Activated T-cell treated with anti-CD3 and anti-CD28 coated beads, Interleukin-2, amount 50 U/mL, for 1 hour (primary cell): ENCODE results near the gene BCLAF1.
"Not testable (repeated sequence)": the region's sequence is repeated elsewhere in the genome, so short reads cannot be mapped to it uniquely, and the experiment has no call there.

Experiments
- DNase-seq: peaks from one replicate; pipeline ENCODE4 v3.0.0-alpha.2; 2020

BCLAF1 gene

GRCh38 chr6:136309171-136309570, 19.5 kb upstream of the BCLAF1 start:
- no peak for DNase-seq

DNA sequence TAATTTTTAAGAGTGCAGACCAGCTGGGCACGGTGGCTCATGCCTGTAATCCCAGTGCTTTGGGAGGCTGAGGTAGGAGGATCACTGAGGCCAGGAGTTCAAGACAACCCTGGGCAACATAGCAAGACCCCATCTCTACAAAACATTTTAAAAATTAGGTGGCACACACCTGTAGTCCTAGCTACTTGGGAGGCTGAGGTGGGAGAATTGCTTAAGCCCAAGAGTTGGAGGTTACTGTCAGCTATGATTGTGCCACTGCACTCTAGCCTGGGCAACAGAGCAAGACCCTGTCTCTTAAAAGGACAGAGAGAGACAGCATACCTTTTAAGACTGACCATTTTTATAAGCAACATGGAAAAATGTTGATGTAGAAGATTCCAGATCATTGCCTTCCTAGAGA, 18.8 kb upstream of the BCLAF1 start:
- DNase-seq: not testable (repeated sequence)

DNA sequence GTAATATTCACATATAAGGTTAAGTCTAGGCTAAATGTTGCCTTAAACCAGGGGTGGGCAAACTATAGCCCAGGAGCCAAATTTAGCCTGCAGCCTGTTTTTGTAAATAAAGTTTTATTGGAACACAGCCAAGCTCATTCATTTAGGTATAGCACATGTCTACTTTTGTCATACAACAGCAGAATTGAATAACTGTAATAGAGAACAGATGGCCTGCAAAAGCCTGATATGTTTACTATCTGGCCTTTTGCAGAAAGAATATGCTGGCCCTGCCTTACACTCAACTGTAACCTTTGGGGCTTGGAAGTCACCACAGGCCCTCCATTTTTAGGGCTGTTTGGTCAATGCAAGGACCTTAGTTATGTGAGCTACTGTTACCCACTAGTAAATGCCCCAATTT, 17.7 kb upstream of the BCLAF1 start:
- DNase-seq: no peak

DNA sequence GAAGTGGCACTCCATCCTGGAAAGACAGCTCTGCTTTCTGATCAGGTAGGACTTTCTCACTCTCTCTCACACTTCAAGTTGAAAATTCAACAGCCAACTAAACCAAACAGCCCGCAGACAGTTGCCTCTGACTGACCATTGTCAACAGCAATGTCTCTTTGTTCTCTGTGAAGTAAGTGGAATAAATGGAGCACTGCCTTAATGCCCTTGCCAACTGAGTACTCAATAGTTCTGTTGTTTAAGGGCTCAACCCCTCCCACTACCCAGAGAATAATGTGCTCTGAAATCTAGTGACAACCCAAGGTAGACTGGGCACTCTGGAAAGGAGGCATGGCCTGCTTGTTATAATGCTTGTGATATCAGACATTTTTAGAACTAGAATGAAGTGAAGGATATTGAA, 16.8 kb upstream of the BCLAF1 start:
- no peak for DNase-seq

GRCh38 chr6:136304410-136304809, 14.8 kb upstream of the BCLAF1 start:
- no peak for DNase-seq

DNA sequence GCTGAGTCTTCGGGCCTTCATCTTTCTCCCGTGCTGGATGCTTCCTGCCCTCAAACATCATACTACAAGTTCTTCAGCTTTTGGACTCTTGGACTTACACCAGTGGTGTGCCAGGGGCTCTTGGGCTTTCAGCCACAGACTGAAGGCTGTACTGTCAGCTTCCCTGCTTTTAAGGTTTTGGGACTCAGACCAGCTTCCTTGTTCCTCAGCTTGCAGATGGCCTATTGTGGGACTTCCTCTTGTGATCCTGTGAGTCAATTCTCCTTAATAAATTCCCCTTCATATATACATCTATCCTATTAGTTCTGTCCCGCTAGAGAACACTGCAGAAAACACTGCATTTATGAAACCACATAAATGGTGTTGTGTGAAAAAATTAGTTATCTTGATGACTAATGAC, 13.9 kb upstream of the BCLAF1 start:
- DNase-seq: no peak

- no peak for DNase-seq
Observed at GRCh38 chr6:136294621-136295020, 5.0 kb upstream of the BCLAF1 start.

DNA sequence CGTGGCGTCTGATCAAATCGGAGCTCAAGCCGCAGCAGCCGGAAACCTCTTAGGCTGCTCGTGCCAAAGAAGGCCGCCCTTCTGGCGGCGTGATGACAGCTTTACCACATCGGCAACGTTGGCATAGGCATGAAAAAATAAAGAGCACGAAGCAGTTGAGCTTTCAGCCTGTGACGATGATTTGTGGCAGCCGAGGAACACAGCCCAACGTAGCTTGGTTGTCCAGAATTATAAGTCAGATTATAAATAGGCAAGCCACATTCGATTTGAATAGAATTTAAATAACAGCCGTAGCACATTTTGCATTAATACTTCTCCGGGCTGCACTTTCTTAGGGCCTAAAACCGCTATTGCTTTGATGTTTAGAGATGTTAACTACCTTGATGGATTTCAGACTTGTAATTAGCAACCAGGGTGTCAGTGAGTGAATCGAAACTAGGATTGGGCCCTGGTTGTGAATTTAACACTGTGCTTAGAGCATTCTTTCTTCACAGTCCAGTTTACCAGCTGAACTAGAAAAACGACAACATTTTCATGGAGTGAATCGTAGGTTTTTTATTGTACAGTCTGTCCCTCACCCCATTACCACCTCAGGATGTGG, 864 bp upstream of the BCLAF1 start:
- DNase-seq: peak; percentile 81

DNA sequence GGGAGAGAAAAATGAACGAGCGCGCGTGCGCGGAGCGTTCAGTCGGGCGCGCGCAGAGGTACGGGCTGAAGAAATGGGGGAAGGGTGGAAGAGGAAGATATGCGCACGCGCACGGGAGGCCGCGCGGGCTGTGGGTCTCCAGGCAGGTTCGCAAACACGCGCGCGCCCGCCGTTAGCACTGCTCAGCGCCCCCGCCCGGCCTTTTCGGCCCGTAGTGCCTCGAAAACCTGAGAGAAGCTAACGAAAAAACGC, 393 bp downstream of the BCLAF1 start:
- peak; percentile 92 for DNase-seq

GRCh38 chr6:136288566-136289326, 900 bp downstream of the BCLAF1 start:
- peak; percentile 85 for DNase-seq

GRCh38 chr6:136284909-136285308, 4.7 kb downstream of the BCLAF1 start:
- DNase-seq: no peak

- DNase-seq: no peak
Observed at GRCh38 chr6:136282906-136283305, 6.7 kb downstream of the BCLAF1 start.

GRCh38 chr6:136280032-136280609, 9.5 kb downstream of the BCLAF1 start:
- DNase-seq: no peak

GRCh38 chr6:136274062-136274461, 15.6 kb downstream of the BCLAF1 start:
- DNase-seq: no peak

- DNase-seq: no peak
Observed at GRCh38 chr6:136265101-136265500, 24.5 kb downstream of the BCLAF1 start.

DNA sequence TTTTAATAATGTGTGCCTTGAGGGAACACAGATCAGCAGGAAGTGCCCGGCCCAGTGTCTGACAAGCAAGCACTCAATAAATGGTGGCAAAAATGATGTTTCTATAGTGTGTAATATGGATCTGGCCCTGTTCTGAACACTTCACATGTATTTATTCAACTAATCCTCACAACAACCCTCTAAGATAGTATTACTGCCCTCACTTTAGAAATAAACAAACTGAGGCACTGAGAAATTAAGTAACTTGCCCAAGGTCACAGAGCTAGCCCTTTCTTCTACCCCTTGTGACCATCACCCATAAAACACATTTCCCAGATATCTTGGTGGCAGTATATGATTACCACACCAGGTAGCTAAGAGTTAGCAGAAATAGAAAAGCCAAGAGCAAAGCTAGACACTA, 26.7 kb downstream of the BCLAF1 start:
- DNase-seq: no peak

DNA sequence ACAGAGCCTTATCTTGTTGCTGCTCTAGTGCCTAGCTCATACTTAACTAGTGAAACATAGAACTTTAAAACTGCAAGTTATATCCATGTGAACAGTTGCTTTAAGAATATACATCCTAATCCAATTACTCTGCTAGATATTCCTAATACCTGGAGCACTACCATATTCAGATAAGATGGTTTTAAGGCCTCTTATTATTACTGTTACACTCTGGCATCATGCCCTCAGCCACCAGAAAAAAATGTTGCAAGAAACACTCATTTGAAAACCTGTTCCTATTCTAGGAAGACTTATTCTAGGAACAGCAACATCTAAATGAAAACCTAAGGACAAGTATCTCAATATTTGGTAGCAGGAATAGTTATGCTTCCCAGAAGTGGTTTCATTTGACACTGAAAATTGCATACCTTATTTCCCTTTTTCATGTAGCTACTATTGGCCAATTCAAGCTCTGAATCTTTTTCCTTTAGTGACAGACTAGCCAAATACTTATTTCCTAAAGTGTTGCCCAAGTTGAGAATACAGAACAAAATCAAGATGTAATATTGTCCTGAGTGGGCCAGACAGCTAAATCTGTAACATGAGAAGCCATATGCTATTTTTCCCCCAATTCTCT, 34.7 kb downstream of the BCLAF1 start:
- DNase-seq: no peak

DNA sequence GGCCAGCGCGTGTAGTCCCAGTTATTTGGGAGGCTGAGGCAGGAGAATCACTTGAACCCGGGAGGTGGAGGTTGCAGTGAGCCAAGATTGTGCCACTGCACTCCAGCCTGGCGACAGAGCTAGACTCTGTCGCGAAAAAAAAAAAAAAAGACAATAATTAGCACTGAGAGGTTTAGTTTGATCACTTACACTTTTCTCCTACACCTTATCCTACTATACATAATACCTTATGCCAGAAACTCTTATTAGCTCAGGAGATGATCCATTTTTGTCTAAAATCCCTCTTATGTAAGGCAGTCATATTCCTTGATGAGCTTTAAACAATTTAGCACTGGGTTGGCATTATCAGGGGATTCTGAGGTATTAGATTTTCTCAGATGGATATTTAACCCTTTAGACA, 35.9 kb downstream of the BCLAF1 start:
- no peak for DNase-seq

DNA sequence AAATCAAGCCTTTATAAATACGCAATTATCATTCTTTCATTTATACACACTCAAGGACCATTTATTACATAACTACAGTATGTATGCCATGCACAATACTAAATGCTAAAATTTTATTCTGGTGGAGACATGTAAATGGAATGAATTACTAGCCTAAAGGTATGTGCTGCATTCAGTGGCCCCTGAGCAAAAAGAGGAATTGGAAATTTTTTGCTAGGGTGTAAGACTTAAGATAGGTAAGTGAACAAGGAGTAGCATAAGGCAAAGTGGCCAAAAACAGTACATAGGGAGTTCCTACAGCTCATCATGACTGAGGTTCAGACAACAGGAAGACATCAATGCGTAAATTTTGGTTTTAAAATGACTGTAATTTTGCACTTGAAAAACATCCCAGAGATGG, 37.2 kb downstream of the BCLAF1 start:
- no peak for DNase-seq

- no peak for DNase-seq
Observed at GRCh38 chr6:136251394-136251793, 38.3 kb downstream of the BCLAF1 start.

DNA sequence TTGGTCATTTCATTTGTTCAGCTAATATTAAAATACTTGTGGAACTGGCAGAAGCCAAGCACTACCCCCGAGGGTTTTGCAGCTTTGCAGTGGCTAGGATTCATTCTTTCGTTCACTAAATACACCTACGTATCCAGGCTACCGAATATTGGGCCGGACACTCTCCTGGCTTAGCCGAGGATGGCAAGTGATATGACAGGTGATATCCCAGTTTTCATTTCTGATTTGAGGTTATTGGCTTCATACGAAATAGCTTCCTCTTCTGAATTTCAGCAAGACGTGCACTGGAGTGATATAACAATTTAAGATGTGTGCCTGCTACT, 39.0 kb downstream of the BCLAF1 start:
- DNase-seq: no peak

DNA sequence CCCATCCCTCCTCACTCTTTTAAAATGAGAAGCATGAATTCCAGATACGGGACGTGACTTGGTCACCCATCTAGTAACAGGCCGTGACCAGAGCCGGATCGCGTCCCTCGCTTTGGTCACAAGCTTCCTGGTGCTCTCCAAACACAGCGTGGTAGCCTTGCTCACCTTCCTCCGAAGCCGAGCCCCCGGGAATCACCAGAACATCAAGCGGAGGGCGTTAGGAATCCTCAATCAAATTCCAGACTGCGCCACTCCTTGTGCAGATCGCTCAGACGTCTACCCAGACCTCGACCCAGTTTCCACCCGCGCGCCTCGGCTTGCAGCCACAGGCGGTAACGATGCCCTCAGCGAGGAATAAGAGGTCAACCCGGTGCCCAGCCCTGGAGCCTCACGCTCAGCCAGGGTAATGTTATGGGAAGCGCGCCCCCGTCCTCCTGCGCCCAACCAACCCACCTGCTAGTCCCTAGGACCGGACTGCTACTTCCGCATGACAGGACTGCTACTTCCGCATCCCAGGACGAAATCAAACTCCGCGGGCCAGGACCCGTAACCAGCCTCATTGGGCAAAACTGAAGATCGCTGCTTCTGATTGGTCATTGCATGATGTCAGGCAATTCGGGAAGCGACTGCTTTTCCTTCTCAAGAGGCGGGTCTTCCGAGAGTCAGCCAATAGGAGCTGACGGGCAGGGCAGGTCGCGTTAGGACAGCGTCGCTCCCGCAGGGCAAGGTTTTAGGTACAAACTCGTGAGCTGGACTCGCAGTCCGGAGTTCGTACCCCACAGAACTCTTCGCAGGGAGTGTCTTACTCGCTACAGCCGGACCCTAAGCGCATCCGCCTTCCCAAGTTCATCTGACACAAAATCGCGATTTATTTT, 39.6 kb downstream of the BCLAF1 start, which contains the start of gene MTFR2:
Gene MTFR2, minus strand, starts transcription at position 501 of the 875 bp plus-strand sequence. CDS start 1,212 bp downstream, outside the sequence.
- DNase-seq: peak; percentile 83

- DNase-seq: no peak
Observed at GRCh38 chr6:136249336-136249735, 40.3 kb downstream of the BCLAF1 start.
